ENCODE data around the gene SEMA5B. TPM values are rescaled to one million over a fixed set of nuclear protein-coding genes. Genes with fewer than 3 reads are reported as not detected.

SEMA5B gene
- total and polyA plus RNA-seq, 4 donors, result 14.2 to 65.5 (median 39.1) TPM

DNA sequence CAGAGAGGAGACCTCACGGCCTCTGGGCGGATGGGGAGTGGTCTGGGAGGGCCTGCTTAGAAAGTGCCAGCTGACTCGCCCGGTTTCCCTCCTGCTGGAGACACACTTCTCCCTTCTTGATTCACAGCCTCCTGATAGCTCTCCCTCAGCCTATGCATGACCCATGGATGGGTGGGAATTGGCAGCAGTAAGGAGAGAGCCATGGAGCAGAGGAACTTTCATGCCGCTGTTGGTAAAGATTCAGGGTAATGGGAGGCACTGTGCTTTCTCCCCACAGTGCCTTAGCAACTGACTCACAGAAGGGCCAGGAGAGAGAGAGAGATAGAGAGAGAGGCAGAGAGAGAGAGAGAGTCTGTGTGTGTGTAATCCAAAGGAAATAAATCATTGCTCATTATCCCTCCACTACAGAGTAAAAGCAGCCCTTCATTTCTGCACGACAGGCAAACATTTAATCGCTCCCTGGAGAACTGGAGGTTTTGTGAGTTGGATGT, 82.8 kb downstream of the SEMA5B start:
- no peak overlapping the region for H3K4me3 ChIP-seq (ENCODE audit: low read depth, low read length)
- no peaks in the 10 kb centered on the region for H3K27me3 ChIP-seq (ENCODE audit: control insufficient read depth, insufficient read depth, low read length)
- no peaks in the 10 kb centered on the region for H3K9me3 ChIP-seq (ENCODE audit: control insufficient read depth, insufficient read depth, low read length)
- whole genome bisulfite sequencing (ENCODE audit: insufficient coverage), result 67% methylated on average over 4 of the region's 7 CpGs
- H3K27ac ChIP-seq (ENCODE audit: low read depth, low read length), result no peak overlapping the region
- peak in 1 of 6 donors; percentile 83 for DNase-seq (ENCODE audit: low read depth in 4 of 6, low spot score in 6 of 6)
- peaks cover 15% of the 10 kb centered on the region for H3K36me3 ChIP-seq (ENCODE audit: control insufficient read depth, insufficient read depth, low read length)
- peaks cover 37% of the 10 kb centered on the region for H3K4me1 ChIP-seq (ENCODE audit: control insufficient read depth, insufficient read depth, low read length)

DNA sequence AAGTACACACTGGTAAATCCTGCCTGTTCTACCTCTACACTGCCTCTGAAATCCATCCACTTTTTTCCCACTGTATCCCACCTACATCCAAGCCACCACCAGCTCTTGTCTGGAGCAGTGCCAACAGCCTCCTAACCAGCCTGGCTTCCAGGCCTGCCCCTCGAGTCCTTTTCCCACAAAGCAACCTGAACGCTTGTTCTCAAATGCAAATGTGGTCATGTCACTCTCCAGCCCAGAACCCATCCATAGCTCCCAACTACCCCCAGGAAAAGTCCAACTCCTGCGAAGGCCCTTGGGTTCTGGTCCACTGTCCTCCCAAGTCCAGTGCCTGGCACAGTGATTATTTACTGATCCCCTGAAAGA, 83.8 kb downstream of the SEMA5B start:
- Histone ChIP-seq H3K9me3 (ENCODE audit: control insufficient read depth, insufficient read depth, low read length) (no peaks in the 10 kb centered on the region), H3K4me3 (ENCODE audit: low read depth, low read length) (no peak overlapping the region), H3K27ac (ENCODE audit: low read depth, low read length) (no peak overlapping the region), H3K27me3 (ENCODE audit: control insufficient read depth, insufficient read depth, low read length) (no peaks in the 10 kb centered on the region), H3K4me1 (ENCODE audit: control insufficient read depth, insufficient read depth, low read length) (peaks cover 37% of the 10 kb centered on the region), H3K36me3 (ENCODE audit: control insufficient read depth, insufficient read depth, low read length) (peaks cover 20% of the 10 kb centered on the region)
- DNase-seq (ENCODE audit: low read depth in 4 of 6, low spot score in 6 of 6), result no peak
- 89% methylated on average over 3 of the region's 3 CpGs for WGBS (ENCODE audit: insufficient coverage)

DNA sequence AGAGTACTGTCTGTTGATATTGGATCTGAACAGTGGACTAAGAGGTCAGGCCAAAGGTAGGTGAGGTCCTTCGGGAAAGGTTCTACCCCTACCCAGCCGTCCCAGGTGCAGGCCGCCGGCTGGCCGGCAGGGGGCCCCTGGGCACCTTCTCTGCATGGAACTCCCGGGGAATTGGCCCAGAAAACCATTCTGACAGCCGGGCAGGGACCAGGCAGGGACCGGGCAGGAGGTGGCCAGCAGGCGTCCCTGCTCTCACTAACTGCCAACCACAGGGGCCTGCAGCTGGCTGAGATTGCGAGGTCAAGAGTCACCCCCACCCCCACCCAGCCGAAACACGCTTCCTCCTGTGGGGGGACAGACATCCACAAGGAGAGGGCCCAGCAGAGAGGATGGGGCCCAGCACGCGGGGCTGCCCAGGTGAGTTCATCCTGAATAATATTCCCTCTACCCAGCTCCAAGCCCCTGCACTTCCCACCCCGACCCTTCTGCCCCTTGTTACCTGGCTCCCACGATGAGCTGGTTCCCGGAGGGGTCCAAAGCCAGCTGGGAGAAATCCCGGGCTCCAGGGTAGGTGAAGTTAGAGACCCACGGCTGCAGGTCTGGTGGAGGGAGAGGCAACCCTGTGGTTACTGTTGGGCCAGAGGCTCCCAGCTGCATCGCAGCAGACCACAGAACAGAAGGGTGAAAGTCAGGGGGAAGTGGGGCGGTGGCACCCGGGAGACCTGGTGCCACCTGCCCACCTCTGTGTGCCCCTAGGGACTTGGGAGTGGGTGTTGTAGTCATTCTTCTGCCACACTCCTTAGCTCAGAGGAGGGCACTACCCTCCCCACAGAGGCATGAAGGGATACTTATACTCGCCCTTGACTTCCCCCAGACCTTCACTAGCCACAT, 84.4 kb downstream of the SEMA5B start:
- WGBS (ENCODE audit: insufficient coverage), result 45% methylated on average over 20 of the region's 23 CpGs
- no peaks in the 10 kb centered on the region for H3K27me3 ChIP-seq (ENCODE audit: control insufficient read depth, insufficient read depth, low read length)
- peaks cover 33% of the 10 kb centered on the region for H3K4me1 ChIP-seq (ENCODE audit: control insufficient read depth, insufficient read depth, low read length)
- peaks cover 17% of the 10 kb centered on the region for H3K36me3 ChIP-seq (ENCODE audit: control insufficient read depth, insufficient read depth, low read length)
- H3K9me3 ChIP-seq (ENCODE audit: control insufficient read depth, insufficient read depth, low read length), result no peaks in the 10 kb centered on the region
- H3K27ac ChIP-seq (ENCODE audit: low read depth, low read length), result no peak overlapping the region
- DNase-seq (ENCODE audit: low read depth in 4 of 6, low spot score in 6 of 6), result peak in 3 of 6 donors; percentile 47 to 83 (median 76)
- no peak overlapping the region for H3K4me3 ChIP-seq (ENCODE audit: low read depth, low read length)

DNA sequence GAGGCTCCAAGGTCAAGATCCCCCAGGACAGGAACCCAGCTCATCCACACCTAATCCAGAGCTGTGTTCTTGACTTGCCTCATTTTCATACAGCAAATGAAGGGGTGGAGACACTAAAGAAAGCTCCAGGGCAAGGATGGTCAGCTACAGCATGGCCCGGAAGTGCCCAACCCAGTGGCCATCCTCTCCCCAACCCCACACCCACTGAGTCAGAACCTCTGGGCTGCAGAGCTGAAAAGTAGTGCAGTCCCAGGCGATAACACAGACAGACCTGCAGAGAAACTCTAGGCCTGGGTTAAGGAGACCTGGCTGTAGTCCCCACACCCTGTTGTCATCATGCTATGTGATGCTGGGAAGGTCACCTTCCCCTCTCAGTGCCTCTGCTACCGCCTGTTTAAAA, 85.3 kb downstream of the SEMA5B start:
- no peak for DNase-seq (ENCODE audit: low read depth in 4 of 6, low spot score in 6 of 6)

DNA sequence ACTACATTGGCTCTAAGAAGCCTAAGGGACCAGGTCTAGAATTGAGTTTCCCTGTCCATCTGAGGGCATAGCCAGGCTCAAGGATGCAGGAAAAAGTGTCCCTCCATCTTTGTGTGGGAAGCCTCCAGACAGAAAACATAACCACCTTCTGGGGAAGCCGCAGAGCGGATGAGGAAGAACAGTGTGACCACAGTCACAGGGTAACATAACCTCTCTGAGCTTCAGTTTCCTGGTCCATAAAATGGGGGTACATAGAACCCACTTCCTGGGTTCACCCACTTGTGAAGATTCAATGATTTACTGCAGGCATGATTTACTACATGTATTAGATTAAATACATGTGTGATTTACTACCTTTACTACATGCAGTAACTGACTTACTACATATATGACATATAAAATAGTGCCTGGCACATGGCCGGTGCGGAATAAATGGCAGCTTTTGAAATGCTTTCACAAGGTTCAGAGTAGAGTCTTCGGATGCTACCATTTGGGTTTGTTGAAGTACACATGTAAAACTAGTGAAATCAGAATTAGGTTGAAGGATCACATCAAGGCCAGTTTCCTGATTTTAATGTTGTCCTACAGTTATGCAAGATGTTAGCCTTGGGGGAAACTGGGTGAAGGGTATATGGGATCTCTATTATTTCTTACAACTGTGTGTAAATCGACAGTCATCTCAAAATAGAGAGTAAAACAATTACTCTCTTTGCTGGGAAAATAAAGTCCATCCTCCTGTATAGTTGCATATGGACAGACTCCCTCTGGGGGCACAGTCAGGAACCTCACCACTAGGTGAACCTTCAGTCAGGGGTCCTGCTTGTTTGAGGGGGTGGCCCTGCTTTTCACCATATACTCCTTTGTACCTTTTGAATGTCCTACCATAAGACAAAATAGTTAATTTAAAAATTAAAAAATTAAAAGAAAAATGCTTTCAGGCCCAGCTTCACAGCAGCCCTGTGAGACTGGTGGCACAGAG, 86.0 kb downstream of the SEMA5B start:
- DNase-seq (ENCODE audit: low read depth in 4 of 6, low spot score in 6 of 6), result no peak
- 81% methylated on average over 4 of the region's 6 CpGs for WGBS (ENCODE audit: insufficient coverage)

More for the DNA sequence above, 85.3 kb downstream of the SEMA5B start:
- Histone ChIP-seq H3K9me3 (ENCODE audit: control insufficient read depth, insufficient read depth, low read length) (no peaks in the 10 kb centered on the region), H3K4me1 (ENCODE audit: control insufficient read depth, insufficient read depth, low read length) (peaks cover 36% of the 10 kb centered on the region), H3K27me3 (ENCODE audit: control insufficient read depth, insufficient read depth, low read length) (no peaks in the 10 kb centered on the region), H3K4me3 (ENCODE audit: low read depth, low read length) (no peak overlapping the region), H3K36me3 (ENCODE audit: control insufficient read depth, insufficient read depth, low read length) (peaks cover 16% of the 10 kb centered on the region), H3K27ac (ENCODE audit: low read depth, low read length) (no peak overlapping the region)
- 100% methylated on average over 2 of the region's 3 CpGs for WGBS (ENCODE audit: insufficient coverage)

DNA sequence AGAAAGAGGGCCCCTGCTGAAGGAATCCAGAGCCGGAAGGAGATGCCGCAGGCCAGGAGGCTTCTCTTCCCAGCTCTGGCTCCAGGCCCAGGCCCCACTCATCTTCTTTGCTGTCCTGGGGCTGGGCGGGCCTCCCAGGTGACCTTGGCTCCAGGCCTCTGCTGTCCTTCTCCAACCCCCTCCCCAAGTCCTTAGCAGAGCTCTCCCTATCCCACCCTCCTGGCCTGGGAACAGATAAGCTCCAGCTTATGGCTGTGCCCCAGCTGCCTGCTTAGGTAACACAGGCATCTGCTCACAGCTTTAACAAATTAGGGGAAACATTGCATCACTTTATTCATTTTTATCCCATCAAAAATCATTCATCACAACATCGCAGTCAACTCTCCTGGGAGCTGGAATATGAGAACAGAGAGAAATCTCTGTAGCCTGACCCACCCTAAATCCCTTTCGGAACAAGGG, 86.9 kb downstream of the SEMA5B start:
- 64% methylated on average over 3 of the region's 5 CpGs for WGBS (ENCODE audit: insufficient coverage)
- no peak overlapping the region for H3K4me3 ChIP-seq (ENCODE audit: low read depth, low read length)
- H3K4me1 ChIP-seq (ENCODE audit: control insufficient read depth, insufficient read depth, low read length), result peaks cover 42% of the 10 kb centered on the region
- H3K27ac ChIP-seq (ENCODE audit: low read depth, low read length), result no peak overlapping the region
- no peaks in the 10 kb centered on the region for H3K27me3 ChIP-seq (ENCODE audit: control insufficient read depth, insufficient read depth, low read length)
- no peak for DNase-seq (ENCODE audit: low read depth in 4 of 6, low spot score in 6 of 6)
- H3K36me3 ChIP-seq (ENCODE audit: control insufficient read depth, insufficient read depth, low read length), result peaks cover 19% of the 10 kb centered on the region
- H3K9me3 ChIP-seq (ENCODE audit: control insufficient read depth, insufficient read depth, low read length), result no peaks in the 10 kb centered on the region

More for the DNA sequence above, 86.0 kb downstream of the SEMA5B start:
- Histone ChIP-seq H3K27ac (ENCODE audit: low read depth, low read length) (no peak overlapping the region), H3K36me3 (ENCODE audit: control insufficient read depth, insufficient read depth, low read length) (peaks cover 19% of the 10 kb centered on the region), H3K9me3 (ENCODE audit: control insufficient read depth, insufficient read depth, low read length) (no peaks in the 10 kb centered on the region), H3K4me3 (ENCODE audit: low read depth, low read length) (no peak overlapping the region), H3K27me3 (ENCODE audit: control insufficient read depth, insufficient read depth, low read length) (no peaks in the 10 kb centered on the region), H3K4me1 (ENCODE audit: control insufficient read depth, insufficient read depth, low read length) (peaks cover 38% of the 10 kb centered on the region)

DNA sequence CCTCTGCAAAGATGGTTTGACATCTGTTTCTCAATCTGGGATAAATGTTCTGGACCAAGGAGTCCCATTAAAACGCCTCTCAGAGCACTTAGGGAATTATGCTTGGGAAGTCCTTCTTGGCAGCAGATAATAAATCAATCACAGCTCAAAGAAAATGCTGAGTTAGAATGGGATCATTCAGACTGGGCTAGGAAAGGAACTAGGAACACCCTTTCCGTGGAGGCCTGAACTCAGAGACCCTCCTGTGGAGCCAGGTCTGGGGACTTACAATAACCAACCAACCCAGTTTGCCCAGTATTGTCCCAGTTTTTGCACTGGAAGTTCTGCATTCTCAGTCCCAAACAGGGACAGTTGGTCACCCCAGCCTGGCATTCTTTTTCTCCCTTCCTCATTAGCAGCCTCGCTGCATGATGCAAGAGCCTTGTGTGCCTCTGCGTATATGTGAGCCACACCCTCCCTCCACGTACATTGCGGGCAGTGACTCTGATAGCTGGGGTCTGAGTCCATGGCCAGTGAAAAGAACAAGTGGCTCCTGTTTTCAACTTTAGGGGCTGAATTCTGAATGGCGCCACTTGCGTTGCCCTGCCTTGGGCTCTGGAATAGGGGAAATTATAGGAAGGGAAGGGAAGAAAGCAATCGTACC, 88.7 kb downstream of the SEMA5B start:
- peaks cover 34% of the 10 kb centered on the region for H3K4me1 ChIP-seq (ENCODE audit: control insufficient read depth, insufficient read depth, low read length)
- WGBS (ENCODE audit: insufficient coverage), result 98% methylated on average over 8 of the region's 9 CpGs
- H3K27ac ChIP-seq (ENCODE audit: low read depth, low read length), result no peak overlapping the region
- DNase-seq (ENCODE audit: low read depth in 4 of 6, low spot score in 6 of 6), result no peak
- no peak overlapping the region for H3K4me3 ChIP-seq (ENCODE audit: low read depth, low read length)
- no peaks in the 10 kb centered on the region for H3K27me3 ChIP-seq (ENCODE audit: control insufficient read depth, insufficient read depth, low read length)
- peaks cover 15% of the 10 kb centered on the region for H3K36me3 ChIP-seq (ENCODE audit: control insufficient read depth, insufficient read depth, low read length)
- H3K9me3 ChIP-seq (ENCODE audit: control insufficient read depth, insufficient read depth, low read length), result no peaks in the 10 kb centered on the region

DNA sequence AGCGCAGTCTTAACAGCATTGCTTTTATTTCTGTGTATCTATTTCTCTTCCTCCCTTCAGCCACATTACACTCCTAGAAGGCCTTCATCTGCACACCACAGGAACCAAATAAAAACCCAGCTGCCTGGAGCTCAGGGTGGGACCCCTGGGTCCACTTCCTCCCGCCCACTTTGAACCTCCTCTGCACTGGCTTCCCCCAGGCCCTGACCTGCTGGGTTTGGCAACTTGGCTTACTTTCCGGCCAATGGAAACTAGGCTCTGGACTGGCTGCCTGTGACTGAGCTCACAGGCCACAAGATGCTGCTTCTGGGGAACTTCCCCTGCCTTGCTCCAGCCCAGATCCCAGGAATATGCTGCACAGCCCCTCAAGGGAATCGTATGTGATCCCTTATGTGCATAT, 89.8 kb downstream of the SEMA5B start:
- WGBS (ENCODE audit: insufficient coverage), result 88% methylated on average over 4 of the region's 4 CpGs

DNA sequence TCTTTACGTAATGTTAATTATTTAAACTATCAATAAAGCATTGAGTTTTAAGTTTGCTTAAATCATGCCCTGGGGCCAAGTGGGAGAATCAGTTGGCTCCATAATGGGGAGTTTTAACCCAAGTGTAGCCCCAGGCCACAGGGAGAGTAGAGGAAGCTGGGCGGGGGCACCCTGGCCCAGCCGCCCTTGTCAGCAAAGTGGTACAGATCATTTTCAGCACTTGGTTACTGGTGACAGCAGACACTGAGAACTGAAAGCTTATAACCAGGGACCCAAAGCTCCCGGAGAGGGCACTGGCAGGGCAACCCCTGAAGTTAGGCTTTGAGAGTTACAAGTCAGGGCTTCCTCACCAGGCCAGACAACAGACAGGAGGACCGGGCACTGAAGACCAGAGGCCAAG, 90.6 kb downstream of the SEMA5B start:
- no peak for DNase-seq (ENCODE audit: low read depth in 4 of 6, low spot score in 6 of 6)
- no peak overlapping the region for H3K4me3 ChIP-seq (ENCODE audit: low read depth, low read length)
- H3K9me3 ChIP-seq (ENCODE audit: control insufficient read depth, insufficient read depth, low read length), result no peaks in the 10 kb centered on the region
- H3K27me3 ChIP-seq (ENCODE audit: control insufficient read depth, insufficient read depth, low read length), result no peaks in the 10 kb centered on the region
- H3K4me1 ChIP-seq (ENCODE audit: control insufficient read depth, insufficient read depth, low read length), result peaks cover 22% of the 10 kb centered on the region
- H3K36me3 ChIP-seq (ENCODE audit: control insufficient read depth, insufficient read depth, low read length), result peaks cover 9% of the 10 kb centered on the region
- 84% methylated on average over 4 of the region's 5 CpGs for WGBS (ENCODE audit: insufficient coverage)
- H3K27ac ChIP-seq (ENCODE audit: low read depth, low read length), result no peak overlapping the region

More for the DNA sequence above, 89.8 kb downstream of the SEMA5B start:
- Histone ChIP-seq H3K27me3 (ENCODE audit: control insufficient read depth, insufficient read depth, low read length) (no peaks in the 10 kb centered on the region), H3K9me3 (ENCODE audit: control insufficient read depth, insufficient read depth, low read length) (no peaks in the 10 kb centered on the region), H3K27ac (ENCODE audit: low read depth, low read length) (no peak overlapping the region), H3K4me3 (ENCODE audit: low read depth, low read length) (no peak overlapping the region), H3K36me3 (ENCODE audit: control insufficient read depth, insufficient read depth, low read length) (peaks cover 9% of the 10 kb centered on the region), H3K4me1 (ENCODE audit: control insufficient read depth, insufficient read depth, low read length) (peaks cover 23% of the 10 kb centered on the region)
- no peak for DNase-seq (ENCODE audit: low read depth in 4 of 6, low spot score in 6 of 6)

All from spinal cord (tissue), 10 donors.